Measurements from ENCODE around the gene NCKIPSD.

The NCKIPSD gene

DNA sequence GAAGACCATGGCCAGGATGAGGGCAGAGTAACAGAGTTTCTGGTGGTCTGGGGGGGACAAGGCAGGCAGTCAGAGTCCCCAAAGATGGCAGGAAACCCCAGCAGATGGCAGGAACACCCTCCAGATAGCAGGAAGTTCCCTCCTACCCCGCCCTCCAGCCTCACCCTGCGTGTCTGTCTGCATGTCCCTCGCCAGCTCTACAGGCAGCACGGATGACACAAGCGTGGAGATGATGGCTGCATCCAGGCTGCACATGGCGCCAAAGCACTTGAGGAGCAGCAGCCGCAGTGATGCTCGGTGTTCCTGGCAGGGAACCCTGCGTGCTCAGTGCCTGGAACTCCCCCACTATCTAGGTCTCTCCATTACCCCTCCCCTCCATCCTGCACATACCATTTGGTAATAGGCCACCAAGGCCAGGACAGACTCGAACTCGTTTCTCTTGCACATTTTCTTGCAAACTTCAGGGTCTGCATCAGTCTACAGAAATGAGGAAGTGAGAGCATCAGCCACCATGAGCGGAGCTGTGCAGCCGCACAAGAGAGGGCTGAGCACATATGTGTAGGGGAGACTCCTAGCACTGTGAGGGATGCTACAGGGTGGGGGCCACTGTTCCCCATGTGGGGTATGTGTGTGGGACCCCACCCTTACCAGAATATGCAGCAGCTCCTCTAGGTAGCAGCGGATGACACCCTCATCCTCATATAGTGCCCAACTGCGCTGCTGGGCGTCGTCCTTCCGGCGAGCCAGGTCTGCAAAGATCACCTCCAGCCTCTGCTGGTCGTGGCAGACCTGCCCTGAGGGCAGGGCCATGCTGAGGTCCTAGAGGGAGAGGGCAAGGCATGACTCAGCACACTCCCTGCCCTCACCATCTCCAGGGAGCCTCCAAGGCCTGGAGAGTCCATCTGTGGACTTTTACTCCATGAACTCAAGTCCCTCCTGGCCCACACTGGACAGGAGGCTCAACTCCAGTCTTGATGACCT, 6.0 kb downstream of the NCKIPSD start:
- Histone ChIP-seq H3K4me1 (ENCODE audit: control insufficient read depth, insufficient read depth, low read length) (peaks cover 8% of the 10 kb centered on the region), H3K27me3 (ENCODE audit: control insufficient read depth, insufficient read depth, low read length, poor library complexity, severe bottlenecking) (no peaks in the 10 kb centered on the region), H3K4me3 (ENCODE audit: insufficient read depth, low read depth, low read length) (no peak overlapping the region), H3K27ac (ENCODE audit: insufficient read depth, low read depth, low read length, poor library complexity, severe bottlenecking) (no peak overlapping the region), H3K9me3 (ENCODE audit: control insufficient read depth, low read length) (no peaks in the 10 kb centered on the region), H3K36me3 (ENCODE audit: control insufficient read depth, insufficient read depth, low read length) (peaks cover 49% of the 10 kb centered on the region)
- WGBS, 2 experiments = 94 to 96% methylated on average over 20 of the region's 20 CpGs

DNA sequence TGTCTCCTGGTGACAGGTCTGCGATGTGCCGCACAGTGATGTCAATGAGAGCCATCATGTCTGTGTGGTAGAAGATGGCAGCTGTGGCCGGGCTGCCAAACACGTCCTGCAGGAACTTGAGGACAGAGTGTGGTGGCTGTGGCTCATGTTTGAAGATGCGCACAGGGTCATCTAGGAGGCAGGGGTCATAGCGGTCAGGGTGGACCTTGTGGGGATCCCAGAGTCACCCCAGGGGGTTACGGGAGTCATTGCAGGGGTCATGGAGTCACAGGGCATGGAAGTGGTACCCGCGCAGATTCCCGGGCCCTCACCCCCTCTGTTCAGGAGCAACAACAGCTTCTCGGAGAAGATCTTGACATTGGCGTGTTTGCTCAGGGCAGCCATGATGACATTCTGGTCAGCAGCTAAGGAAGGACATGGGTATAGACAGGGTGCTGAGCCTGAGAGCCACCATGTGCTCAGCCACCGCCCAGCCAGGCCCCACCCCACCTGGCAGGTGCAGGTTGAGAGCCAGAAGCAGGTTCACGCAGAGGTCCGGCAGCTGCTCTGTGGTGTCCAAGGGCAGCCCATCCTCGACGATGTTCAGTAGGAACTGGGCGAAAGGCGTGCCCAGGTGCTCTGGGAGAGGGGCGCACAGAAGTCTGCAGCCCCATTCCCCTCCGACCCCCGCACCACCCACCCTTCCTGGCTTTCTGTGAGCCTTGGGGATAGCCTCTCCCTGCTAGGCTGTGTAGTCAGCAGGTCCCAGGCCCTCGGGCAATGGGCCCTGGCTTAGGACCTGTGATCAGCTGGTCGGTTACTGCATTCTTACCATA, 6.9 kb downstream of the NCKIPSD start:
- 96% methylated on average over 24 of the region's 24 CpGs for WGBS, 2 experiments
- no peaks in the 10 kb centered on the region for H3K27me3 ChIP-seq (ENCODE audit: control insufficient read depth, insufficient read depth, low read length, poor library complexity, severe bottlenecking)
- H3K36me3 ChIP-seq (ENCODE audit: control insufficient read depth, insufficient read depth, low read length) = peaks cover 57% of the 10 kb centered on the region

DNA sequence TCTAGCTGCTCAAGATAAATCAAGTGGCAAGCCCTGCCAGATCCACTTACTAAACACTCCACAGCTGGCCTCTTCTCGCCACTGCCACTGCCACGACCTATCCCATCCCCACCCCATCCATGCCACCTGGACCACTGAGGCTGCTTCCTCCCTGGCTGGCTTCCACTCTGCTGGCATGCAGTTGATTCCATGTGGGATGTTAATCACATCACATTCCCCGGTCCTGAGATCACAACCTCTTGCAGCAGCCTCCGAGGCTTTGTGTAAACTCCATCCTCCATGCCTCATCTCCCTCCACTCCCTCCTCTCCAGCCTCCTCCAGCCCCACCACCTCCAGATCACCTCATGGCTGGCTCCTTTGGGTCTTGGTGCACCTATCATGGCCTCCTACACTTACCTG, 7.7 kb downstream of the NCKIPSD start:
- 94 to 96% methylated on average over 4 of the region's 4 CpGs for WGBS, 2 experiments
- Histone ChIP-seq H3K9me3 (ENCODE audit: control insufficient read depth, low read length) (no peaks in the 10 kb centered on the region), H3K4me1 (ENCODE audit: control insufficient read depth, insufficient read depth, low read length) (no peaks in the 10 kb centered on the region), H3K4me3 (ENCODE audit: insufficient read depth, low read depth, low read length) (no peak overlapping the region), H3K27me3 (ENCODE audit: control insufficient read depth, insufficient read depth, low read length, poor library complexity, severe bottlenecking) (no peaks in the 10 kb centered on the region), H3K36me3 (ENCODE audit: control insufficient read depth, insufficient read depth, low read length) (peaks cover 57% of the 10 kb centered on the region), H3K27ac (ENCODE audit: insufficient read depth, low read depth, low read length, poor library complexity, severe bottlenecking) (no peak overlapping the region)

More for the DNA sequence above, 6.9 kb downstream of the NCKIPSD start:
- no peaks in the 10 kb centered on the region for H3K9me3 ChIP-seq (ENCODE audit: control insufficient read depth, low read length)
- peaks cover under 1% of the 10 kb centered on the region for H3K4me1 ChIP-seq (ENCODE audit: control insufficient read depth, insufficient read depth, low read length)
- no peak overlapping the region for H3K27ac ChIP-seq (ENCODE audit: insufficient read depth, low read depth, low read length, poor library complexity, severe bottlenecking)
- no peak overlapping the region for H3K4me3 ChIP-seq (ENCODE audit: insufficient read depth, low read depth, low read length)

DNA sequence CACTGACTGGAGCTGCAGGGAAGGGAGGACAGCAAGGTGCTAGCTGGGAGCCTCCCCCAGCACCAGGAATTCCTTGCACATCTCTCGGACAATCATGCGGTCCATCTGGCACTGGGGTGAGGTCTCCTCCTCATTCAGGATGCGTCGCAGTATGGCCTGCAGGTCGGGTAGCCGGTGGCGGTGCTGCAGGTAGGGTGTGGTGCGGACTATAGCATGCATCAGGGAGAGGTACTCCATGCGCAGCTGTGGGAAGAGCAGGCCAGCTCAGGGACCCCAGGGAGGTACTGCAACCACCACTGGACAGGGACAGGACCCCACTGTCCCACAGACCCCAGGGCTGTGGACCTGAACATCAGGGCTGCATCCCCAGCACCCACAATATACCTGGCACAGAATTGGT, 11.2 kb downstream of the NCKIPSD start:
- Histone ChIP-seq H3K36me3 (ENCODE audit: control insufficient read depth, insufficient read depth, low read length) (peaks cover 30% of the 10 kb centered on the region), H3K9me3 (ENCODE audit: control insufficient read depth, low read length) (no peaks in the 10 kb centered on the region), H3K4me1 (ENCODE audit: control insufficient read depth, insufficient read depth, low read length) (no peaks in the 10 kb centered on the region), H3K4me3 (ENCODE audit: insufficient read depth, low read depth, low read length) (no peak overlapping the region), H3K27ac (ENCODE audit: insufficient read depth, low read depth, low read length, poor library complexity, severe bottlenecking) (no peak overlapping the region), H3K27me3 (ENCODE audit: control insufficient read depth, insufficient read depth, low read length, poor library complexity, severe bottlenecking) (no peaks in the 10 kb centered on the region)
- whole genome bisulfite sequencing, 2 experiments = 93 to 95% methylated on average over 9 of the region's 9 CpGs

DNA sequence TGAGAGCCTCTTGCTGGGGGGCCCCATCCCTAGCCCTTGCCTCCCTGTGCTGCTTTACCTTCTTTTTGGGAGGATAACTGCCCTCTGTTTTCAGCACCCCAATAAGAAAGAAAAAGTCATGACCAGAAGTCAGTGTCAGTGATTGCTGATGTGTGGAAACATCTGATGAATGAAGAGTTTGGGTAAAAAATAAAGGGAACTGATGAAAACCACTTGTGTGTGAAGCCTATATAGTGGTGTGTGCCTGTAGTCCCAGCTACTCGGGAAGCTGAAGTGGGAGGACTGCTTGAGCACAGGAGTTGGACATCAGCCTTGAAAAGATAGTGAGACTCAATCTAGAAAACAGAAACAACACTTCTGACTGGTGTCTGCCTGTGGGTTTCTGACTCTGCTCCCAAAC, 13.2 kb downstream of the NCKIPSD start:
- Histone ChIP-seq H3K27ac (ENCODE audit: insufficient read depth, low read depth, low read length, poor library complexity, severe bottlenecking) (no peak overlapping the region), H3K9me3 (ENCODE audit: control insufficient read depth, low read length) (no peaks in the 10 kb centered on the region)
- WGBS, 2 experiments = 90 to 100% methylated on average over 1 of the region's 1 CpG

DNA sequence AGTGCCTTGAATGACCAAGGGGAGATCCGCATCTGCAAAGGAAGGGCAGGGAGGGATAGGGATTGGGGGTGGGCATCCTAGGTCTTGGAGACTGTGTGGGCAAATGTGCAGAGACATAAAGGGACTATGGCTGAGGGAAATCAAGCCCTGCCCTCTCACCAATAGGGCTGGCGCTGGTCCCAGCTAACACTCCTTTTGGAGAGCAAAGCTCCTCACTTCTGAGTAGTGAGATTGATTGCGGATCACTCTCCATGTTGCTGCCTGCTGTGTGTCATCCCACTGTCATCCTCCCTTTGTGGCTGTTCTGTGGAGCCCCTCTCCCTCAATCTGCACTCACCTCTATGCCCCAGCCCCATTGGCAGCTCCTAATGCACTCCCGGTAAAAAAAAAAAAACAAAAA, 20.8 kb downstream of the NCKIPSD start:
- H3K36me3 ChIP-seq (ENCODE audit: control insufficient read depth, insufficient read depth, low read length) = peaks cover 5% of the 10 kb centered on the region
- H3K4me1 ChIP-seq (ENCODE audit: control insufficient read depth, insufficient read depth, low read length) = peaks cover 9% of the 10 kb centered on the region
- WGBS, 2 experiments = 87% methylated on average over 3 of the region's 4 CpGs
- no peak overlapping the region for H3K4me3 ChIP-seq (ENCODE audit: insufficient read depth, low read depth, low read length)
- H3K27ac ChIP-seq (ENCODE audit: insufficient read depth, low read depth, low read length, poor library complexity, severe bottlenecking) = no peak overlapping the region
- no peaks in the 10 kb centered on the region for H3K9me3 ChIP-seq (ENCODE audit: control insufficient read depth, low read length)
- H3K27me3 ChIP-seq (ENCODE audit: control insufficient read depth, insufficient read depth, low read length, poor library complexity, severe bottlenecking) = no peaks in the 10 kb centered on the region

More for the DNA sequence above, 13.2 kb downstream of the NCKIPSD start:
- Histone ChIP-seq H3K4me3 (ENCODE audit: insufficient read depth, low read depth, low read length) (no peak overlapping the region), H3K27me3 (ENCODE audit: control insufficient read depth, insufficient read depth, low read length, poor library complexity, severe bottlenecking) (no peaks in the 10 kb centered on the region), H3K36me3 (ENCODE audit: control insufficient read depth, insufficient read depth, low read length) (peaks cover 16% of the 10 kb centered on the region), H3K4me1 (ENCODE audit: control insufficient read depth, insufficient read depth, low read length) (no peaks in the 10 kb centered on the region)

DNA sequence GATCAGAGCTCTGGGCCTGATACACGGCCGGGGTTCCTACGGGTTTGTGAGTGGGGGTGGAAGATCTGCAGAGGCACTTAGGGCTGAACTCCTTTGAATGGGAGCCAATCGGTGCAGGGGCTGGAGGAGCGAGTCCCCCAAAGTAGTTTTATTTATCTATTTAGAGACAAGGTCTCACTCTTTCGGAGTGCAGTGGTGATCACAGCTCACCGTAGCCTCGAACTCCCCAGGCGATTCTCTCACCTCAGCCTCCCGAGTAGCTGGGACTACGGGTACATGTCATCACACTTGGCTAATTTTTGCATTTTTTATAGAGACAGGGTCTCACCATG, 21.4 kb downstream of the NCKIPSD start:
- Histone ChIP-seq H3K9me3 (ENCODE audit: control insufficient read depth, low read length) (no peaks in the 10 kb centered on the region), H3K36me3 (ENCODE audit: control insufficient read depth, insufficient read depth, low read length) (peaks cover 12% of the 10 kb centered on the region), H3K4me1 (ENCODE audit: control insufficient read depth, insufficient read depth, low read length) (peaks cover 9% of the 10 kb centered on the region), H3K4me3 (ENCODE audit: insufficient read depth, low read depth, low read length) (peak overlapping the region; percentile 16), H3K27ac (ENCODE audit: insufficient read depth, low read depth, low read length, poor library complexity, severe bottlenecking) (peak overlapping the region; percentile 59), H3K27me3 (ENCODE audit: control insufficient read depth, insufficient read depth, low read length, poor library complexity, severe bottlenecking) (no peaks in the 10 kb centered on the region)
- WGBS, 2 experiments = 65 to 67% methylated on average over 11 of the region's 11 CpGs

DNA sequence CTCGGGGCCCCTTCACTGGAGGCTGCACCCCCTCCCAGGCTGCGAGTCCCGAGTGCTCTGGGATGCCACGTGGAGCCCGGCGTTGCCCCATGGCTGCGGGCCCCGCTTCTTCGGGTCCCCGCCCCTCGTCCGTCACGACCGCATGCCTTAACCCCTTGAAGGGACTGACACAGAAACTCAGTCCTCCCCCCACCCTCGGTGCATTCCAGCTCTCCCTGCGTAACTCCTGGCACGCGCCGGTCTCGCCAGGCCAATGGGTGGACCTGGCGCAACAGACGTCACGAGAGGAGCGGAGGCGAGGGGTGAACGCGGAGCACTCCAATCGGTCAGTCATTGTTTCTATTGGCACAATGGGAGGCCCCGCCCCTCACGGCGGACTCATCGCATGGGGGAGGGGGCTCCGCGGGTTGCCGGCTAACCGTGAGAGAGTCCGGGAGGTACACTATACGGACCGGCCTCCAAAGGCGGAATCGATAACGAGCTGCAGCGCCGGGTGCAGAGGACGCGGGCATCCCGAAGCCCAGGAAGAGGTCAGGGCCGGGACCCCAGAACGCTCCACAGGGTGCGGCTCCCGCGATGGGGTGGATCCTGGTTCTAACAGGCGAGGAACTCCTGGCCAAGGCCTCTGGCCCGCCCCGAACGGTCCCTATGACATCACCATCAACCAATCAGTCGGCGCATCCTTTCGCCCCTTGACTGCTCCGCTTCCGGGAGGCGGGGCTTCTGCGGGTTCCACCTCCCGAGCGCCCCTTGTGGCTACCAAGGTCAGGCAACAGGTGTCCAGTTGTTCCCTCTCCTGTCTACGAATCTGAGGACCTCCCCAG, 22.0 kb downstream of the NCKIPSD start:
- 0% methylated on average over 66 of the region's 66 CpGs for WGBS, 2 experiments
- H3K9me3 ChIP-seq (ENCODE audit: control insufficient read depth, low read length) = no peaks in the 10 kb centered on the region
- H3K27me3 ChIP-seq (ENCODE audit: control insufficient read depth, insufficient read depth, low read length, poor library complexity, severe bottlenecking) = no peaks in the 10 kb centered on the region
- peaks cover 17% of the 10 kb centered on the region for H3K36me3 ChIP-seq (ENCODE audit: control insufficient read depth, insufficient read depth, low read length)
- H3K4me1 ChIP-seq (ENCODE audit: control insufficient read depth, insufficient read depth, low read length) = peaks cover 9% of the 10 kb centered on the region
- H3K27ac ChIP-seq (ENCODE audit: insufficient read depth, low read depth, low read length, poor library complexity, severe bottlenecking) = peak overlapping the region; percentile 100
- H3K4me3 ChIP-seq (ENCODE audit: insufficient read depth, low read depth, low read length) = peak overlapping the region; percentile 74

DNA sequence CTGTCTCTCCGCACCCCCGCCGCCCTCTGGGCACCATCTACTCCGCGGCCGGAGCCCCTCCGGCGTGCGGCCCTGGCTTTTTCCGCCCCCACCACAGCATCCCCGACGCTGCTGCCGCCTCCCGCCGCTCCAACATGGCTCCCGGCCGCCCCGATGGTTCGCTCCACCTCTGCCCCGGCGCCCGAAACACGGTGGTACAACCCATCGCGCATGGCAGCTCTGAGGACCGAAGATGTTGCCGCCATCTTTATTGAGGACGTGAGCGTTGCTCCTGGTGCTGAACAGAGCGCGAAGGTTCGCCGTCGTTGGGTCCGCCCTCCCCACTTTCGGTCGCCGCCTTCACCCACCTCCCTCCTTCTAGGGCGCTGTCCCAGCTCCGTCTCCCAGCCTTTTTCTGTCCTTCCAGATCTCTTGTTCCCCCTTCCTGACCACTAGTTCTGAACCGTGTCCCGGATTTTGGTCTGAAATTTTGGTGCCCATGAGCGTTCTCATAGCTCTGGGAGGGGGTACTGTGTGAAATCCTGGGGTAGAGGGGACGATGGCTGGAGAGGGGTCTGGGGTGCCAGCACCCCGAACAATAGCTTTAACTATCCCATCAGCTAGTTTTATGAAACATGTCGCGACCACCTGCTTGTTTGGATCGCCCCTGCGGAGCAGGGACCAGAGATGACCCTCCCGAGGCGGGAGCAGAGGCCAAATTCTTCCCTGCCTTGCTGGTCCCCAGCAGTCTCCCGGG, 22.8 kb downstream of the NCKIPSD start, which contains the start of gene CELSR3:
Gene CELSR3, minus strand, starts transcription at position 134 of the 736 bp plus-strand sequence. CDS start 252 bp downstream, outside the sequence.
- no peaks in the 10 kb centered on the region for H3K27me3 ChIP-seq (ENCODE audit: control insufficient read depth, insufficient read depth, low read length, poor library complexity, severe bottlenecking)
- peaks cover 9% of the 10 kb centered on the region for H3K4me1 ChIP-seq (ENCODE audit: control insufficient read depth, insufficient read depth, low read length)
- H3K27ac ChIP-seq (ENCODE audit: insufficient read depth, low read depth, low read length, poor library complexity, severe bottlenecking) = peak within 1 kb of the TSS; percentile 100
- H3K36me3 ChIP-seq (ENCODE audit: control insufficient read depth, insufficient read depth, low read length) = peaks cover 17% of the 10 kb centered on the region
- H3K9me3 ChIP-seq (ENCODE audit: control insufficient read depth, low read length) = no peaks in the 10 kb centered on the region
- peak within 1 kb of the TSS; percentile 74 for H3K4me3 ChIP-seq (ENCODE audit: insufficient read depth, low read depth, low read length)
- 0% methylated on average over 52 of the region's 52 CpGs for WGBS, 2 experiments
